Endothelial cell of umbilical vein (primary cell): ENCODE data around the gene USP11. TPM values are rescaled to one million over a fixed set of nuclear protein-coding genes. Genes with fewer than 3 reads are reported as not detected.

ENCODE experiments used
- BruUV-seq: library from RNA; stranded (reverse); fragments of 400-500 nt; replicated peaks from 2 replicates; lab custom pipeline; 2021; lab: Mats Ljungman, UMichigan
- CTCF ChIA-PET: fragments of 300-600, 350-600 bp; sonication (Branson Sonifier 250); formaldehyde crosslinking; loops from one replicate; lab custom pipeline; 2021; ENCODE audit warnings: antibody characterized with exemption, inconsistent platforms; lab: Charles Lee
- POLR2A ChIA-PET: fragments of 300-600, 350-600 bp; sonication (Branson Sonifier 250); formaldehyde crosslinking; loops from one replicate; lab custom pipeline; 2021; ENCODE audit warnings: antibody characterized with exemption, inconsistent platforms; lab: Charles Lee
- DNase-seq: peaks from one replicate; pipeline ENCODE4 v3.0.0-alpha.2; 2011; ENCODE audit warnings: low read depth, low spot score
- FAIRE-seq: peaks from 2 replicates; lab custom pipeline; 2011; peaks lifted over from hg19 to GRCh38; lab: Jason Lieb, UNC
- H2AFZ ChIP-seq: 2 replicates; pipeline ENCODE4 v1.6.0; 2012; ENCODE audit warnings: low read depth, low read length, control low read depth, inconsistent platforms
- H3K27ac ChIP-seq: 2 replicates; pipeline ENCODE4 v1.5.1; 2011; ENCODE audit warnings: low read depth, mild to moderate bottlenecking, control low read depth, low read length, moderate library complexity; ENCODE audit not compliant: insufficient read depth
- H3K27me3 ChIP-seq, 2 experiments: 2 replicates each; pipeline versions ENCODE4 v1.6.0 to v1.6.1; 2011; ENCODE audit warnings: low read length in 2 of 2, mixed read lengths in 1 of 2; ENCODE audit not compliant: control insufficient read depth in 2 of 2, insufficient read depth in 2 of 2
- H3K36me3 ChIP-seq, 2 experiments: 2 replicates in 1 of 2; 3 replicates in 1 of 2; pipeline ENCODE4 v1.5.1; 2011; ENCODE audit warnings: low read length in 2 of 2, mild to moderate bottlenecking in 1 of 2, moderate library complexity in 1 of 2; ENCODE audit not compliant: control insufficient read depth in 2 of 2, insufficient read depth in 2 of 2; ENCODE audit errors: extremely low read depth in 1 of 2
- H3K4me1 ChIP-seq: 3 replicates; pipeline ENCODE4 v1.5.1; 2011; ENCODE audit warnings: mild to moderate bottlenecking, low read length; ENCODE audit not compliant: control insufficient read depth, insufficient read depth; ENCODE audit errors: extremely low read depth
- H3K4me2 ChIP-seq: 2 replicates; pipeline ENCODE4 v1.6.1; 2011; ENCODE audit warnings: low read length, control low read depth, mixed read lengths; ENCODE audit not compliant: insufficient read depth
- H3K4me3 ChIP-seq, 3 experiments: fragments of 200-600 bp in 1 of 3; sonication (generic), shearing (Covaris generic) in 1 of 3; replicated peaks in 1 of 3; 2 replicates each; pipeline ENCODE4 v1.5.1; 2011 to 2016; ENCODE audit warnings: control low read depth in 3 of 3, low read length in 3 of 3, mild to moderate bottlenecking in 2 of 3, inconsistent platforms in 1 of 3, low read depth in 1 of 3, moderate library complexity in 1 of 3; ENCODE audit not compliant: insufficient read depth in 1 of 3
- H3K79me2 ChIP-seq: 2 replicates; pipeline ENCODE4 v1.6.0; 2012; ENCODE audit warnings: low read length, inconsistent platforms; ENCODE audit not compliant: control insufficient read depth, insufficient read depth
- H3K9ac ChIP-seq: replicated peaks from 2 replicates; pipeline ENCODE3; 2011; ENCODE audit warnings: low read length, control low read depth; ENCODE audit not compliant: insufficient read depth; ENCODE audit errors: extremely low read depth
- H3K9me1 ChIP-seq: replicated peaks from 3 replicates; pipeline ENCODE4 v1.6.0; 2011; ENCODE audit warnings: mild to moderate bottlenecking, low read length; ENCODE audit not compliant: control insufficient read depth, insufficient read depth; ENCODE audit errors: extremely low read depth
- H3K9me3 ChIP-seq: replicated peaks from 2 replicates; pipeline ENCODE4 v1.5.1; 2012; ENCODE audit warnings: low read length, inconsistent platforms; ENCODE audit not compliant: control insufficient read depth, insufficient read depth
- H4K20me1 ChIP-seq: replicated peaks from 2 replicates; pipeline ENCODE3; 2011; ENCODE audit warnings: mild to moderate bottlenecking, low read length; ENCODE audit not compliant: control insufficient read depth, insufficient read depth; ENCODE audit errors: extremely low read depth
- CTCF ChIP-seq, 2 donors: IDR thresholded peaks; 1 replicate in 1 of 2; 2 replicates in 1 of 2; pipeline ENCODE4 v1.5.1; 2011; ENCODE audit warnings: low read length in 2 of 2, mild to moderate bottlenecking in 2 of 2, moderate library complexity in 2 of 2, control low read depth in 1 of 2, inconsistent platforms in 1 of 2, low read depth in 1 of 2; ENCODE audit not compliant: insufficient read depth in 1 of 2; ENCODE audit errors: extremely low read depth in 1 of 2
- EZH2 ChIP-seq: IDR thresholded peaks from 2 replicates; pipeline ENCODE4 v1.6.1; 2012; ENCODE audit warnings: borderline replicate concordance, low read depth, mild to moderate bottlenecking, moderate library complexity, low read length, inconsistent platforms; ENCODE audit not compliant: severe bottlenecking
- FOS ChIP-seq: IDR thresholded peaks from 2 replicates; pipeline ENCODE4 v1.6.1; 2011; ENCODE audit warnings: mild to moderate bottlenecking, low read length, moderate library complexity, borderline replicate concordance; ENCODE audit not compliant: insufficient read depth
- GATA2 ChIP-seq: IDR thresholded peaks from 2 replicates; pipeline ENCODE4 v1.7.0; 2011; ENCODE audit warnings: low read depth, mild to moderate bottlenecking, moderate library complexity, mixed read lengths, low read length; ENCODE audit not compliant: insufficient read length, insufficient read depth
- JUN ChIP-seq: IDR thresholded peaks from 2 replicates; pipeline ENCODE4 v1.6.1; 2011; ENCODE audit warnings: borderline replicate concordance, low read depth; ENCODE audit not compliant: insufficient read length, insufficient read depth
- MAX ChIP-seq: IDR thresholded peaks from 2 replicates; pipeline ENCODE4 v1.6.1; 2011; ENCODE audit not compliant: insufficient read depth, insufficient read length
- MYC ChIP-seq: IDR thresholded peaks from one replicate; pipeline ENCODE4 v1.6.1; 2011; ENCODE audit warnings: mild to moderate bottlenecking, low read depth, low read length
- POLR2A ChIP-seq: IDR thresholded peaks from 2 replicates; pipeline ENCODE4 v1.6.1; 2012; ENCODE audit warnings: low read depth, mild to moderate bottlenecking, control low read depth, low read length
- POLR2AphosphoS5 ChIP-seq: IDR thresholded peaks from 2 replicates; pipeline ENCODE4 v1.6.1; 2012; ENCODE audit warnings: low read depth, mild to moderate bottlenecking, control low read depth, low read length, moderate library complexity; ENCODE audit not compliant: insufficient read depth
- dilution Hi-C: fragments of 300-500 bp; cut with MboI; formaldehyde crosslinking; loops from one replicate; pipeline ENCODE4 v1.15.0; 2019; ENCODE audit warnings: low sequenced_read_pairs; ENCODE audit not compliant: extremely low pct_ligation_motif_present
- intact Hi-C: fragments of 100-400 bp; cut with micrococcal nuclease; formaldehyde crosslinking; loops from one replicate; pipeline ENCODE4 v1.10.0; 2022
- polyA plus RNA-seq, 4 experiments: library from polyadenylated mRNA; depleted of rRNA in 3 of 4; stranded (reverse) in 3 of 4; unstranded in 1 of 4; fragments of >200 nt; gene quantifications; 2 replicates each; pipeline versions ENCODE4 v1.2.1 to v1.2.3, GENCODE V29; 2011 to 2012; ENCODE audit warnings: missing spikeins in 1 of 4
- total RNA-seq: library from RNA; stranded (reverse); gene quantifications from 2 replicates; pipeline ENCODE4 v1.2.3, GENCODE V29; 2021

USP11 gene
- total and polyA plus RNA-seq, 2 donors (not counting 3 experiments of a cell fraction or from before 2014, with no cell fraction given) = 24.0 to 36.4 TPM

- Histone ChIP-seq H3K9ac (no peak overlapping the region), H3K9me3 (no peaks in the 10 kb centered on the region), H3K36me3 (peaks cover 0 to 26% of the 10 kb centered on the region in 2 experiments), H3K27ac (no peak overlapping the region), H3K79me2 (peaks cover 2% of the 10 kb centered on the region), H2AFZ (no peak overlapping the region), H3K9me1 (no peaks in the 10 kb centered on the region), H3K4me3 (no peak overlapping the region), H4K20me1 (no peaks in the 10 kb centered on the region), H3K4me2 (no peak overlapping the region), H3K27me3 (no peaks in the 10 kb centered on the region), H3K4me1 (no peaks in the 10 kb centered on the region)
- BruUV-seq = no TSS peak
- intact Hi-C loops (no loop called here), dilution Hi-C loops (no loop called here)
- TF ChIP-seq POLR2AphosphoS5 (no peak), MYC (no peak), GATA2 (no peak), EZH2 (no peak), JUN (no peak), FOS (no peak), MAX (no peak), CTCF (IDR thresholded peaks at IDR 0.05; ENCODE audit: extremely low read depth in 1 of 2, insufficient read depth in 1 of 2, low read depth in 1 of 2, low read length in 2 of 2) (no peak), POLR2A (no peak)
- FAIRE-seq (no peak), DNase-seq (no peak)
- ChIA-PET CTCF (no interaction called here), POLR2A (no interaction called here)
Measured at GRCh38 chrX:47240619-47241018, 7.8 kb downstream of the USP11 start.
